OCI-LY1 (cell line): ENCODE data around the gene SFMBT2.

ENCODE experiments used
- H2AFZ ChIP-seq: fragments of 200-600 bp; sonication (generic), shearing (Covaris generic); 2 replicates; pipeline ENCODE4 v1.6.0; 2014; ENCODE audit warnings: antibody characterized with exemption, mild to moderate bottlenecking, low read length
- H3F3A ChIP-seq: fragments of 200-600 bp; sonication (generic), shearing (Covaris generic); 2 replicates; pipeline ENCODE4 v1.6.0; 2014; ENCODE audit warnings: mild to moderate bottlenecking, antibody characterized with exemption, low read length, moderate library complexity; ENCODE audit not compliant: insufficient read depth
- H3K27ac ChIP-seq: fragments of 200-600 bp; sonication (generic); 2 replicates; pipeline ENCODE4 v1.5.1; 2014; ENCODE audit warnings: low read length, mixed run types, mild to moderate bottlenecking, low read depth; ENCODE audit not compliant: poor library complexity, severe bottlenecking
- H3K27me3 ChIP-seq: fragments of 200-600 bp; sonication (generic); 2 replicates; pipeline ENCODE4 v1.6.0; 2014; ENCODE audit warnings: antibody characterized with exemption, mild to moderate bottlenecking, low read length, moderate library complexity; ENCODE audit not compliant: insufficient read depth
- H3K36me3 ChIP-seq: fragments of 200-600 bp; sonication (generic); 2 replicates; pipeline ENCODE4 v1.6.1; 2014; ENCODE audit warnings: mild to moderate bottlenecking, antibody characterized with exemption, low read length, moderate library complexity, mixed read lengths; ENCODE audit not compliant: insufficient read depth
- H3K4me1 ChIP-seq: fragments of 200-600 bp; sonication (generic); 2 replicates; pipeline ENCODE4 v1.5.1; 2014; ENCODE audit warnings: mild to moderate bottlenecking, low read length, moderate library complexity; ENCODE audit not compliant: insufficient read depth, severe bottlenecking
- H3K4me2 ChIP-seq: fragments of 200-600 bp; sonication (generic), shearing (Covaris generic); 2 replicates; pipeline ENCODE4 v1.6.1; 2014; ENCODE audit warnings: low read length
- H3K4me3 ChIP-seq: fragments of 200-600 bp; sonication (generic); 2 replicates; pipeline ENCODE4 v1.5.1; 2014; ENCODE audit warnings: low read length, low read depth, mild to moderate bottlenecking, mixed read lengths; ENCODE audit not compliant: poor library complexity, severe bottlenecking
- H3K79me2 ChIP-seq: fragments of 200-600 bp; shearing (Covaris generic); 2 replicates; pipeline ENCODE4 v1.6.1; 2016; ENCODE audit warnings: mixed run types, low read length, mixed read lengths; ENCODE audit not compliant: insufficient read depth
- H3K9ac ChIP-seq: fragments of 200-600 bp; sonication (generic), shearing (Covaris generic); 2 replicates; pipeline ENCODE4 v1.6.1; 2014; ENCODE audit warnings: mild to moderate bottlenecking, low read length, mixed read lengths
- H3K9me2 ChIP-seq: fragments of 200-600 bp; sonication (generic), shearing (Covaris generic); 2 replicates; pipeline ENCODE4 v1.6.1; 2014; ENCODE audit warnings: low read depth, mild to moderate bottlenecking, low read length, mixed read lengths
- H3K9me3 ChIP-seq: fragments of 200-600 bp; shearing (Covaris generic); 2 replicates; pipeline ENCODE4 v1.6.1; 2014; ENCODE audit warnings: low read length, mixed read lengths
- H4K20me1 ChIP-seq: fragments of 200-600 bp; sonication (generic), shearing (Covaris generic); 2 replicates; pipeline ENCODE4 v1.6.0; 2016; ENCODE audit warnings: mild to moderate bottlenecking, low read length; ENCODE audit not compliant: insufficient read depth
- CTCF ChIP-seq: fragments of 200-600 bp; sonication (generic), shearing (Covaris generic); IDR thresholded peaks from 2 replicates; pipeline ENCODE4 v1.5.1; 2017; ENCODE audit warnings: mild to moderate bottlenecking, antibody characterized with exemption, low read length, moderate library complexity, mixed read lengths
- EZH2 ChIP-seq: fragments of 200-600 bp; sonication (generic), shearing (Covaris generic); IDR thresholded peaks from 2 replicates; pipeline ENCODE4 v1.8.0; 2017; ENCODE audit warnings: borderline replicate concordance, mixed run types, mild to moderate bottlenecking, antibody characterized with exemption, low read length, moderate library complexity, mixed read lengths

Gene SFMBT2

GRCh38 chr10:7248148-7248547, 162.7 kb downstream of the SFMBT2 start:
- Histone ChIP-seq H3K4me2 (no peak overlapping the region), H3K27ac (no peak overlapping the region), H3K36me3 (peaks cover 12% of the 10 kb centered on the region; the same call in 1 of the 2 replicates), H3K9me2 (no peaks in the 10 kb centered on the region), H3K4me1 (peaks cover 8% of the 10 kb centered on the region), H3K9me3 (no peaks in the 10 kb centered on the region), H3K9ac (no peak overlapping the region), H3F3A (no peaks in the 10 kb centered on the region), H3K4me3 (no peak overlapping the region), H3K79me2 (no peaks in the 10 kb centered on the region), H3K27me3 (no peaks in the 10 kb centered on the region), H4K20me1 (no peaks in the 10 kb centered on the region), H2AFZ (no peak overlapping the region)
- TF ChIP-seq CTCF, result no peak

GRCh38 chr10:7245505-7245904, 165.3 kb downstream of the SFMBT2 start:
- TF ChIP-seq CTCF, result no peak
- TF ChIP-seq EZH2, result no peak
- Histone ChIP-seq H3K27ac (no peak overlapping the region), H3K9ac (no peak overlapping the region)

GRCh38 chr10:7243873-7244272, 167.0 kb downstream of the SFMBT2 start:
- H3K4me2 ChIP-seq, result peak overlapping the region; percentile 48; the same call in 1 of the 2 replicates
- H3K36me3 ChIP-seq, result peaks cover 45% of the 10 kb centered on the region
- no peak for TF ChIP-seq CTCF
- no peak for TF ChIP-seq EZH2

More at GRCh38 chr10:7245505-7245904, 165.3 kb downstream of the SFMBT2 start:
- no peaks in the 10 kb centered on the region for H3K9me2 ChIP-seq
- H4K20me1 ChIP-seq, result no peaks in the 10 kb centered on the region
- H3K4me2 ChIP-seq, result no peak overlapping the region
- no peak overlapping the region for H3K4me3 ChIP-seq
- no peak overlapping the region for H2AFZ ChIP-seq
- H3F3A ChIP-seq, result no peaks in the 10 kb centered on the region
- peaks cover 8% of the 10 kb centered on the region for H3K4me1 ChIP-seq
- H3K27me3 ChIP-seq, result no peaks in the 10 kb centered on the region
- H3K79me2 ChIP-seq, result no peaks in the 10 kb centered on the region
- peaks cover 32% of the 10 kb centered on the region for H3K36me3 ChIP-seq
- 0 out of 2 replicates have a peak, but pooled peaks cover under 1% of the 10 kb centered on the region for H3K9me3 ChIP-seq

More at GRCh38 chr10:7243873-7244272, 167.0 kb downstream of the SFMBT2 start:
- H3K27ac ChIP-seq, result peak overlapping the region; percentile 51
- 0 out of 2 replicates have a peak, but pooled peaks cover 2% of the 10 kb centered on the region for H3K9me3 ChIP-seq
- no peaks in the 10 kb centered on the region for H3K27me3 ChIP-seq
- H3K4me3 ChIP-seq, result peak overlapping the region; percentile 17
- H3F3A ChIP-seq, result no peaks in the 10 kb centered on the region
- H2AFZ ChIP-seq, result no peak overlapping the region
- peaks cover 18% of the 10 kb centered on the region for H3K4me1 ChIP-seq
- H4K20me1 ChIP-seq, result no peaks in the 10 kb centered on the region
- no peaks in the 10 kb centered on the region for H3K79me2 ChIP-seq
- H3K9ac ChIP-seq, result peak overlapping the region; percentile 58; the same call in 1 of the 2 replicates
- H3K9me2 ChIP-seq, result no peaks in the 10 kb centered on the region
